Retina (tissue), 1 donor: ENCODE data around the gene SNX19.
"Not testable (repeated sequence)": the region's sequence is repeated elsewhere in the genome, so short reads cannot be mapped to it uniquely, and the experiment has no call there.

Source experiments
- DNase-seq: peaks from one replicate; pipeline ENCODE4 v3.0.0-alpha.2; 2016

The SNX19 gene

DNA sequence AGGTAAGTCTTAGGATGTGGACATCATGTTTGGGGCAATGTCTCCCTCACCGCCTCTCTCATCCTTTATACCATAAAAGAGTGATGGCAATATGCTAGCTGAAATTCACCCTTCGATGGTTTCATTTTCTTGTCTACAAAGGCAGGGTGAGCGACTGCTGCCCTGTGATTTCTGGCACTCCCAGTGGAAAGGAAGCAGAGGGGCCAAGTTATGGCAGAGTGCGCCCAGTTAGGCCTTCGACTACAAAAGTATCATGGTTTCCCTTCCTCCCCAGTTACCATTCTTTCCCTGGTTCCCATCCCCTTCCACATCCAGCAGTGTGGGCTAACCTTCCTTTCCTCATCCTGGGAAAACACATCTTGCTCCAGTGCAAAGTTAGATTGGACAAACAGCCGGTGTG is 43.8 kb downstream of the SNX19 start:
- DNase-seq: no peak

DNA sequence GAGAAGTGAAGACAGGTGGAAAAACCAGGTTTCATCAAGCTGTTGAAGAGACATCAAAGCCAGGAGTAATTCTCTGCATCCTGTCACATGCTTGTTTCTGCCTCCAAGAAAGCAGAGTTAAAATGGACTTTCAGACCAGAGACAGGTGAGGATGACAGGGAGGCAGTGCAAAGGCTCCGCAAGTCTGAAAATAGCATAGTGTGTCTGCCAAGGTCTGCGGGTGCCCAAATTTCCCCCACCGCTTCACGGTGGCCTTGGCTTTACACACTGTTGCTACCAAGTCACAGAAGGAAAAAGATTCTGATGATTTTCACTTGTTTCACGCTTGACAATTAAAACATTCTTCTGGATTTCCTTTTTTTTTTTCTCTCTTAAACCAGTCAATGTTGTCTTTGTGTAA is 44.2 kb downstream of the SNX19 start:
- DNase-seq: no peak

DNA sequence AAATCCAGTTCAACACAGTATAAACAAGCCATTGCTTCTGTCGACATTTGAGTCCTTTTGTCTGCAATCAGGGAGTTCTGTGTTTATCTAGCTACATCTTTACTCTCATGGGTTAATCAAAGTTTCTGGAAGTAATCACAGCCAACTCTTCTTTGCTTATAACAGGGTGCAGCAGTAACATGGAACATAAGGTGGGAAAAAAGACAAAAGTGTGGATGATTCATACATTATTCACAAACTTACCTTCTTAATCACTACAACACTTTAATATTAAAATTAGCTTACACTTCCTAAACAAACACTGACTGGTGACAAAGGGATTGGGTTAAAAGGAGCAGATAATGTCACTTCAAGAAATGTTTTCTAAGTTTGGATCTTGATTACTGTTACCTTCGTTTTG is 44.7 kb downstream of the SNX19 start:
- no peak for DNase-seq

DNA sequence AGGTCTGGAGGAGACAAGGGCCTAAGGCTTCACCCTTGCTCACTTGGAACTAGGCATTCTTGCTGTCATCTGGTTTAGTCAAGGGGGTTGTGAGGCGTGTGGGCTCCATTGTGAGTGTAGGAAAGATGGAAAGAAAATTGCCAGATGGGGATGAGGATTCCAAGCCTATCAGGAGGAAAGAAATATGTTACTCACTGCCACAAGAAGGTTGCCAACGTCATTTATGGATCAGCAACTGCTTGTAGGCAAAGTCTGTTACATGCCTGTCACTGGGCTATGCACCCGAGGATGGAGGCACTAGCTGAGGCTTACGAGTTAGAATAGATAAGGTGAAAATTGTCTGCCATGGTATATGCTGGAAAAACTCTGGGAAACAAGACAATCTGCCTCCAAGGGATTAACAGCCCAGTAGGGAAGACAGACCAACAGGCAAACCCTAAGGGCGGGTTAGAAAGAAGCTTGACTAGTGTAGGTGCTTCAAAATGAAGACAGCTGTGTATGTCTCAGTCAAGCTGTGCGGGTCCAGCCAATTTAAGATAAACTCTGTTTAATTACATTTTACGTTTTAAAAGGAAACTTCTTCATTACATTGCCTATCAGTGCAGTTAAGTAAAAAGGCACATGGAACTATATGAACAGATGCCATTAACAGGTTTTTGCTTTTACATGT is 47.4 kb downstream of the SNX19 start:
- no peak for DNase-seq

DNA sequence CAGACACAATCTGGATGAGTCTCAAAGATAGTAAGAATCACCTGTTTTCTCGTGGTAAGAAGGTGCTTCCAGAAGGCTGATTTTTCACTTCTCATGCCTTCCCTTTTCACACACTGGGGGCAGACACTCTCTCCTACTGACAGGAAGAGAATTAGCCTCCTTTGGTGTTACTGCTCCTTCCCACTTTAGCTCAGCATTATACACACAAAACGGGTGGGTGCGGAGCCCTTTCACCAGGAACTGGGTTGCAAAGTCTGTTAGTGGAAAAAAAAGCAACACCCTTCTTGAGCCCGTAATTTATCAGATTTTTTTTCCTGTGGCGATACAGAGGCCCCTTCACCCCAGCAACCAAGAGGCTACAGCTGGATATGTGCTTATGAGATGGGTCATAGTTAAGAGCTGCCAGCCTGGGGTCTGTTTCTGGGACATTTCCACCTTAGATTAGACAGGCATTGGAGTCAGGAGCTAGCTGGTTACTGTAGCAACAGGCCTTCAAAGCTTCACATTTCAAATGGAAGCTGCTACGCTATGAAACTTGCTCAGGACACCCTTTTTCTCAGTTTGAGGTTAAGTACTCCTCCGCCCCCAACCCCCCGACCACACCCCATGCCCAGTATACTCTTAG is 48.1 kb downstream of the SNX19 start:
- DNase-seq: no peak

DNA sequence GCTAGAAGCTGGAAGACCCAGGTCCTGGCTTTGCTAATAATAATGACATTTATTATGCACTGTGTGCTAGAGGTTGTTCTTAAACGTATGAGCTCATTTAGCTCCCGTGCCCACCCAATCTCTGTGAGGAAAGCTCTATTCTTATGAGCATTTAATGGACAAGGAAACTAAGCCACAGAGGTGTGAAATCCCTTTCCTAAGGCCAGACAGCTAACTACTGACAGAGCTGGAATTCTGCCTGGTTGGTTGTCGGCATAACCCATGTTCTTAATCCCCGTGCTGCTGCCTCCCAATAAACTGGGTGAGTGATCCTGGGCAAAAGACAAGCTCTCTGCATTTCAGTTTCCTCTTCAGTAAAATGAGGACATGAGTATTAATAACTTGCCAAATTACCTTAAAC is 49.4 kb downstream of the SNX19 start:
- no peak for DNase-seq

DNA sequence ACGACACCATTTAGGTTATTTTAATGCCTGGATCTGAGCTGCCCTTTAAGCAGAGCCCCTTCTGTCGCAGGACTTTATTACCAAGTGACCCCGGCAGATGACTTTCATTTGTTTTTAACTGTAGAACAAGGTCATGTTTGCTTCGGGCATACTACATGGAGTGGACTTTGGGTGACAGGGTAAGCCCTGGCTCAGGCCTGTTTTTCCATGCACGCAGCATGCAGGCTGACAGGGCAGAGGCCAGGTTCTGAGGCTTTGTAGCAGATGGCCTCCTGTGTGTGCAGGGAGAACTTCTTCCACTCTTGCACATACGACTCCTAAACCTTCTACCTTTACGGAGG is 50.5 kb downstream of the SNX19 start:
- no peak for DNase-seq

DNA sequence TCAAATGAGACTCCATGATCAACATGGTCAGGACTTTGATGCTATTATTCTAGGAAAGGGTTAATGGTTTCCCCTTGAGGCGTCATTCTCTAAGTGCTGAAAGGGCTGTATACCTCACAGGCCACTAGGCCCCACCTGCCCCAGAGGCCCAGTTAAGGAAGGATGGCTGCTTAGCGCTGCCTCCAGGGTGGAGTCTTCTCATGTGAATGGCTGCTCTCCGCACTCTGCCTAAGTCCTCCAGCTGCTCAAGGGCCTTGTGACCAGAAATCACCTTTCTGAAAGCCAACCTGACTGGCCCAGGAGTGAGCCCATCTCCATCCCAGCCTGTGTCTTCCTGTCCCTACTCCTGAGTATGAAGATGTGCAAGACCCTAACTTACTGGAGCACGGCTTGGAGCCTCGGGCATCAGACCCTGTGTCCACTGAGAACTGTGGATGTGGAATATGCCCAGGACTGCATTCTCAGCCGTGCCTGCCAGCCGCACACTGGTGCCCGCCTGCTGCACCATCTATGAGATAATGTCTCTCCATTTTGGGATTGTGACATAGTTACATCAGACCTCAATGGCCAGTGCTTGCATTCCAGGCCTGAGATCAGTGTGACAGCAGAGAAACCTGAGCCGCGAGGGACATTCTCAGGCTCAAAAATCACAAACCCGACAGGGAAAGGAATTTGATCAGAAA is 51.0 kb downstream of the SNX19 start:
- no peak for DNase-seq

DNA sequence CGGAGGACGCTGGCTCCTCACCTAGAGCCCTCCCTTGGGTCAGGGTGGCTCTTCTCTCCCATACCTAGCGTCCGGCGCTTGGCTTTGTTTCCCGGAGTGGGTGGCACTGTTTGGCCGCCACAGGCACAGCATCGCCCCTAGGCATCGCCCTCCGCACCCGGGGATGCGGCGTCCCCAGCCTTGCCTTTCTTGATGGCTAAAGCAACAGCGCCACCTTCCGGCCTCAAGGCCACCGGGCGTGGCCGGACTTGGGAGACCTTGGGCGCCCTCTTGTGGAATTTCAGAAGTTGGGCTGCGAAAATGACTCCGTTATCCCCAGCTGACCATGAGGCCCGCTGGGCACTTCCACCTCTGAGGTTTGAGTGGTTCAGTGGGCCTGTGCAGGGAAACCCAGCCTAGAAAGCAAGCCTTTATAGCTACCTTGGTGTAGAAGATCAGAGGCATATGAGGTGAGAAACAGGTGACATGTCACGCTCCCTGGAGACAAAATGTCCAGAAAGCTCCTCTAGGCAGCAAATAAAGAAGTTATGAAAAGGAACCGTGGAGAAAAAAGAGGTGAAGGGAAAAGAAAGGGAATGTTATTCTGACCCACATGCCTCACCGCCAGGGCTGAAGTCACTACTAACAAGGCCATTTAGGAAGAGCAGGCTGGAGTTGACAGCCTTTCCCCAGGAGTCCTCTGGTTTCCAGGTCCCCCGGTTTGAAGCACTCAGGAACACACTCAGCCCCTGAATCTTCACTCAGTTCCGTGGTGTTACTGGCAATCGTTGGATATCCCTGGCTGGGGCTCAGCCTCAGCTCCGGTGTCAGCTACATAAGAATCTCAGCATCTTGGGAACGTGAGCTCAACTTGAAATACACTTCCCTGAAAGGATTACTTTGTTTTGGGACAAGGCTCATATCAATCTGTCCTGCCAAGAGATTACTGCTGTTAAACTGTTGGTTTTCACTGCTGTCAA is 54.1 kb downstream of the SNX19 start:
- peak; percentile 95 for DNase-seq

DNA sequence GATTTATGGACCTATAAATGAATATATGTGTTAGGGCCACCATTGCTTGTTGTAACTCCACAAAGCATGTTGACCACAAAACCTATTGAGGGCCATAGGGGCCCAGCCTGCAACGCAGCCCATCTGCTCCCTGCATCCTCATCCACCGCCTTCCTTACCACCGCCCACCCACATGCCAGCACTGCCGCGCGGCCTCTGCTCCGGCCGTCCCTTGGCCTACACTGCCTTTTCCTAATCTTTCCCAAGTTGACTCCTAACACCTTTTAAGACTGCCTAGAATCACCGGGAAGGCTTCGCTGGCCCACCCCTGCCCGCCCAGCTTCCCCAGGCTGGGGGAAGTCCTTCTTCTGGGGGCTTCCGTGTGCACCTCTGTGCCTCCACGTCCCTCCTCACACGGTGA is 55.0 kb downstream of the SNX19 start:
- no peak for DNase-seq

DNA sequence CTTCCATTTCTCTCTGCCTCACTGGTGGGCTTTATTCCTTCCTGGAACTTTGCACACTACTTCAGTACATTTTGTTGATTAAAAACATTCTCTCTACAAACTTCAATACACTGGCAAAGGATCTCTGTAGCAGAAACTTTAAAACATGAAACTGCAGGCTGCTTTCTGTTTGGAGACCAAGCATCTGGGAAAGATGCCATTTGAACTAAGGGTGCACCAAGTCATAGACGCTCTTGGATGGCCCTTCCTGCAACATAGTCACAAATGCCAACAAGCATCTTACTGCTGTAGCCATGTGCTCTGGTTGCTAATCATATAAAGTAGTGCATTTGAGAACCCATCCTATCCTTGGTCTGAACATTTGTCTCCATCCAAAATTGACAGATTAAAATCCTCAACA is 56.4 kb downstream of the SNX19 start:
- DNase-seq: no peak

DNA sequence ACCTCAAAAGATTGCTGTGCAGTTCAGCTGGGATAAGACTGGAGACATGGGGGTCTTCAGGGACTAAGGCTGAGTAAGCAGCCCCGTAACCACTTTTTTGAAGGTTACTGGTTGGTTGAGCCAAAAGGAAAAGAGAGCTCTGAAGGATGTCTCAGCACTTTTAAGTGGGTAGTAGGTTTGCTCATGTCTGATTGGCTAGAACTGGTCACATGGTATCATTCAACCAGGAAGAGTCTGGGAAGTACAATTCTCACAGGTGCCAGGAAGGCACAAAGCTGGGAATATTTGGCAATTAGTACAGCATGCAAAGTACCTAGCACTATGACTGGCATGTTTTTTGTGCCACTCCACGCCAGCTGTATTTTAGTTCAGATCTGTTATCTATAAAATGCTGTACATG is 58.1 kb downstream of the SNX19 start:
- DNase-seq: no peak

DNA sequence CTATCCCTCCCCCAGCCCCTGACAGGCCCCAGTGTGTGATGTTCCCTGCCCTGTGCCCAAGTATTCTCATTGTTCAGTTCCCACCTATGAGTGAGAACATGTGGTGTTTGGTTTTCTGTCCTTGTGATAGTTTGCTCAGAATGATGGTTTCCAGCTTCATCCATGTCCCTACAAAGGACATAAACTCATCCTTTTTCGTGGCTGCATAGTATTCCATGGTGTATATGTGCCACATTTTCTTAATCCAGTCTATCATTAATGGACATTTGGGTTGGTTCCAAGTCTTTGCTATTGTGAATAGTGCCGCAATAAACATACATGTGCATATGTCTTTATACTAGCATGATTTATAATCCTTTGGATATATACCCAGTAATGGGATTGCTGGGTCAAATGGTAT is 60.6 kb downstream of the SNX19 start:
- not testable (repeated sequence) for DNase-seq

DNA sequence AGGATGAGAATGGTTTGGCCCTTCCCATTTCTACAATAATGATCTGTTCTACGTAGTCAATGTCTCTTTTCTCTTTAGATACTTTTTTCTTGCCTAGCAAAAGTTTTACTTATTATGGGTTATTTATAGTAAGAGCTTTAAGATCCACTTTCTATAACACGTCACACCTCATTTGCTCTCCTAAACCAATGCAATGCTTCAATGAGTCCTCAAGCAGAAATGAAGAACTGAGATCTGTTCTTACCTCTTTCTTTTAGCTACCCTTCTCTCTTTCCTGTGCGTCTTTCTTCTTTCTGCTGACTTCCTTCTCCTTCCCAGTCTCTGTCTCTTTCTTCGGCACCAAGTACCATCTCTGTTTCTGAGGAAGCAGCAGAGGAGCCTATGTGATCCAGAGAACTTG is 61.8 kb downstream of the SNX19 start:
- DNase-seq: no peak

DNA sequence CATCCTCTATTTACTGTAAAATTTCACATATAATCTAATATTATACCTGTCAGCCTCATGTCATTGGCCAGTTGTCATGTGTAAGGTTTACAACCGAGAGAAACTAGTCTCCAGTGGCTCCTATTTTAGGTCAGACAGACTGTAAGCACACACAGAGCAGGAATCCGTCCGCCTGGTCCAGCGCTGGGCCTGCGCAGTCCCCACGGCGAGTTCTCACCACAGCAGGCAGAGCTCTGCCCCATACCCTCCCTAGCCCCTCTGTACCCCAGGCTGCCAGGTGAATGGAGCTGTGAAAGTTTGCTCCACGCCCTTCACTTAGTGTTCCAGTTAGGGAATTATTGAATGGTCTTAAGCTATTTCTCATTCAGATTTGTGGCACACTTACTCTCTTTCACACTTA is 63.7 kb downstream of the SNX19 start:
- no peak for DNase-seq

DNA sequence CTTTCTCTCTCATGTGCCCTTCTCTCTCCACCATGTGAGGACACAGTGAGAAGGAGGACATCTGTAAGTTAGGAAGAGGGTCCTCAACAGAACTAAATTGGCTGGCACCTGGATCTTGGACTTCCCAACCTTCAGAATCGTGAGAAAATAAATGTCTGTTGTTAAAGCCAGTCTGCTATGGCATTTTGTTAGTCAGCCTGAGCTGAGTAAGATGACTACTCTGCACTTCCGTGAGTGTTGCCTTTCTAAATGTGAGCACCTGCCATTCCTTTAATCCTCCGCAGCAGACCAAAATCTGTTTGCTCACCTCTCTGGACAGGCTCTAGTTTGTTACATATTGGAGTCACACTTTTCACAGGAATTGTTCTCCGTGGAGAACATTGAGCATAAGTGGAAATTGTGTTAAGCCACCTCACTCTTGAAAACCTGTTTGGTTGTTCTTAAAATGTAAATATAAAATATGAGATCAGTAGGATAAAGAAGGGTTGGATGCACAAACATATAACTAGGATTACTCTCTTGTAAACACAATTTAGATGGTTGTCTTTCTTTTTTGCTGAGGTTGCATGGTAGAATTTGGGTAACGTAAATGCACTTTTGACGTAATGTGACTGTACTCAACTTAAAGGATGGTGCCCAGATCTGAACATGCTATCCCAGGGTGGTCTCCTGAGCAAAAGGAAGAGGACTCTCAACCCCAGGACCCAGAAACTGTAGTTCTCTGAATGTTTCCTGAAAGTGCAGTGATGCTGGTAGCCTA is 65.9 kb downstream of the SNX19 start:
- DNase-seq: no peak

DNA sequence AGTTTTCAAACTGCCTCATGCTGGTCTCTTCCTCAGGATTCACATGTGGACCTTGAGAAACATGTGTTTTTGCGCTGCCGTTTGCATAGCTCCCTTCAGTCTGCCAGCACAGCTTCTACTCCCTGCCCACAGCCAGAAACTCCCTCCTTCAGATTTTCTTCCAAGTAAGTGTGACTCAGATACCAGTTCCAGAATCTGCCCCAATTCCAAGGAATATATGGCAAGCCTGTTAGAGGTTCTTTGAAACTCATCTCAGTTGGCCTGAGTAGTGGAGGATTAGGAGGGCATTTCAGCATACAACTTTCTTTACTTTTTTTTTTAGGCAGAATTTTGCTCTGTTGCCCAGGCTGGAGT is 67.1 kb downstream of the SNX19 start:
- no peak for DNase-seq

DNA sequence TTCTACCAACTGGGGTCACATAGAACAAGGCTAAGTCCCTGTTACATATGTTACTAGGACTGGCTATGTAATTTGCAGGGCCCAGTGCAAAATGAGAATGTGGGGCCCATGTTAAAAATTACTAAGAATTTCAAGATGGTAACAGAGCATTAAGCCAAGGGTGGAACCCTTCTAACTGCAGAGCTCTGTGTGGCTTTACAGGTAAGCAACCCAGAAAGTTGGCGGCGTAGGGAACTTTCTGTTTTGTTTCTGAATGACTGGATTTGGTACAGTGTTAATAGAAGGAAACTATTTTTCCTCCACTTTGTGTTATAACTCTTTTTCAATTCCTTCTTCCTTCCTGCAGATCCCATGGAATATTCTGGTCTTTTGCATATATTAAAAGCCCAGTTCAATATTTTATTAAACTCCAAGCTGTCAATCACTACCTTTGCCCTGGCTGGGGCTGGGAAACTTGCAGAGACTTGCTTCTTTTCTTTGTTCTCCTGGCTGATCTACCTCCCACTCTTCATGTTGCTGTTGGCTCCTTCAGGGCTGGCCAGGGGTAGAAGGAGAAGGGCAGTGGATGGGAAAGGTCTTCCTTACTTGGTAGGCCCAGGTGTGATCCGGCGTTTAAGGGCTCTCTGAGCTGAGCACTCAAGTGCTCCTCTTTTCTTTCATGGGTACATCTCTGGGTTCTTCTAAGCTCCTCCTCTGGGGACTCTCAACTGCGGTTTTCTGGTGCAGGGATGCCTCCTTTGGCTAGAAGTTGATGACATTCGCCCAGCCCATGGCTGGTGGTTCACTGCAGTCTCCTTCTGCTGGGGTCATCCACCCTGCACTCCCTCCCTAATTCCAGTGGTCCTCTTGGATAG is 67.7 kb downstream of the SNX19 start:
- DNase-seq: no peak

DNA sequence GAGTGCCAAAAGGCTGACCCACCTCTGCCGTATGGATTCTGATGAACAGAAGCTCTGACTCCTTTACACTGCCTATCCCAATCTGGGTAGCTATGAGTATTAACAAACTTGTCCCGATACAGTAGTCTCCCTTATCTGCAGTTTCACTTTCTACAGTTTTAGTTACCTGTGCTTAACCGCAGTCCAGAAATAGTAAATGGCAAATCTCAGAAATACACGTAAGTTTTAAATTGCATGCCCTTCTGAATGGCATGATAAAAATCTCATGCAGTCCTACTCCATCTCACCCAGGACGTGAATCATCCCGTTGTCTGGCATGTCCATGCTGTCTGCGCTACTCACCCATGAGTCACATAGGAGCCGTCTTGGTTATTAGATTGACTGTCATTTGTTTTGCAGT is 68.8 kb downstream of the SNX19 start:
- DNase-seq: no peak

DNA sequence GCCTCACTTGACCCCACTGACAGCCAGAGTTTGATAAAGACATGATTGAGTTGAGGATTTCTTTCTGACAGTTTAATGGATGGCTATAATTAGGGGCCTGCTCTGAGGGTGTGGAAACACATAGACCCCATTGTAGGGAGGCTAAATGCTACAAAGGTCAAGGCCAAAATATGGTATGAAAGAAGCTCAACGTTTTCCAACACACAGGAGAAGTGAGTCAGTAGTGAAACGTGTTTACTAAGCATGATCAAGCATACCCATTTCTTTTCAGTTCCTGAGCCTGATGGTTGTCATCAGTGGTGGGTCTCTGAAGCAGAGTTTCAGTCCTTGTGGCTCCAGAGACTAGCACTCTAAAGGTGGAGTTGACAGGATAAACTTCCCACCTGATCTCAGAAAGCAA is 69.7 kb downstream of the SNX19 start:
- DNase-seq: no peak

DNA sequence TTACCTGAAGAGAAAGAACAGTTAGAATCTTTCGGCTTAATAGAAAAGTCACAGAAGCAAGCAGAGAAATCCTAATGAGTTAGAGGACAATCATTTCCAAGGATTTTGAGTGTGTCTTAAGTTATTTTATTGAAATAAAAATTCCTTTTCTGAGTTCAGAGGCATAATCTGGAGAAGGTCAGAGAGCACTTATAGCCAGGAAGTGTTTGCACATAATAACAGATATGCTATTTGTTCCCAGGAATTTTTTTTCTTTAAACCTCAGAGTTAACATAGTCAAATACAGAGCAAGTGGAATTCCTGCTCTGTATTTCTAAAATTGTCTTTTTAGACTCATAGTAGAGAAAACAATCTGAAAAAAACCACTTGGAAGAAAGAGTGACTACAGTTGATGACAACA is 74.3 kb downstream of the SNX19 start:
- DNase-seq: no peak

DNA sequence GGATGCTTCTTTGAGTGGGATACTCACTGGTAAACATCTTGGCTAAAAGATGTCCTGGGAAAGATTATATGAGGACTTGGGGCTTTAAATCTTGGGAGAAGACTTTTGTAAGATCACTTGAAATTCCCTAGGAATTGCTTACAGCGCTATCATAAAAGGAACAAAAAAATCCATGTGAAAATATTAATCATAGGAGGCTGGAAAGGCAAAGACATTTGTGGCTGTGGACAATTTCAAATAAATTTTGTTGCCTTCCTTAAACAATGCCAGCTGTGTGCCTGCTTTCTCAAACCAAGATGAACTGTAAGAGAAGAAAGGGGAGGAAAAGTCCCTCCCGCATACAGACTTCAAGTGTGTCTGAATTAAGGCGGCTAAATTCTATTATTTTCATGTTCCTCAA is 75.6 kb downstream of the SNX19 start:
- no peak for DNase-seq
